T-helper 1 cell (primary cell): ENCODE results near the gene MKKS.

Source experiments
- DNase-seq, 5 donors: peaks; one replicate each; pipeline ENCODE4 v3.0.0-alpha.2; 2012 to 2020

MKKS gene

DNA sequence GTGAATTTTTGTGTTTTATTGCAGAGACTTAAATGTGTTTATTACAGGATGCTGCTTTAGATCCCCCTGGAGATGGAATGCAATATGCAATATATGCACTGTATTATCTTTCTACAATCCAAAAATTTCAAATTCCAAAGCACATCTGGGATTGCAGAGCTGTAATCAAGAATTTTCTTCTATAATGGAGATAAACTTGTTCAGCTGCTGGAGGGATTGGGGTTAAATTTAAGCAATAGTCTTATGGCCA lies 66.4 kb downstream of the MKKS start:
- DNase-seq: no peak

DNA sequence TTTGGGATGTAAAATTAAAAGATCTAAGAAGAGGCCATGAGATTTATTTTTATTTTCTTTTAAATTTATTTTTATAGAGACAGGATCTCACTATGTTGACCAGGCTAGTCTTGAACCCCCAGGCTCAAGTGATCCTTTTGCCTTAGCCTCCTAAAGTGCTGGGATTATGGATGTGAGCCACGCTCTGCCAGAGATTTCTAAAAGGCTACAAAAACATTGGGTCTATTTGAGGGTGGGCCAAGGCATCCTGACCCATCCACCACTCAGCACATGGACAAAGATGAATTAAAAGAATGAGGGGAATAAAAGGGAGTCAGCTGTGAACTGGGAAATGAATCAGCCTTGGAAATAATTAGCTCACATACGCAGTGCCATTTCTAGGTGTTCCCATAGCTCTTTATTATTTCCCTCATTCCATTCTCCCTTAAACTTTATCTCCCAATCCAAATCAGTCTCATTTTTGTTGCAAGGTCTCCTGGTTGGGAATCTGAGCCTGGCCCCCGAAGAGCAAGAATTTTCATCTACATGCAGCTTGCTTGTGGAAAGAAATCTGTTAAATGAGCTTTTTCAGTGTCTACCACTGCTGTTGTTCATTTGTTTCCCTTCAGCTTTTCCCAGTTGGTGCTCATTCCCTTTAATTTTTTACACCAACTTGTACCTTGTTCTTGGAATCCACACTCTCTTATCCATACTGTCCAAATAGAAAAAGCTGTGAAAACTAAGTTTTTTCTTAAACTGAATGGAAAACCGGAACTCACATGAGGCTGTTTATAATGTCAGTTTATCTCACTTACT lies 66.9 kb downstream of the MKKS start:
- DNase-seq: no peak

DNA sequence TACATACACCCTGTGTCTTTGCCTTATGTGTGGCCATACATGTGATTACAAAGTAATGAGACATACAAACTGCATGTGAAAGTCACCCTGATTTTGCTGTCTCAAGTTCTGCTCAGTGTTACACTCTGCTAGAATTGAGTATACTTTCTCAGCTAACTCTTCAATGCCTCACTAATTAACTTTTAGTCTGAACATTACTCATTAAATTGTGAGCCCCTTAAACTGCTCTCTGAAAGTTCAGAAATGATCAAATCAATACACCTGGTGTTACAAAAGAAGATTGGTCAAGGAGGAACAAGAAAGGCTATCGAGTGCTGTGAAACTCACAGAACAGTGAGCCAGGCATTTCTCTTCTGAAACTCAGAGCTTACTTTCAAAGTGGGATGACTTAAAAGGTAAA lies 71.3 kb downstream of the MKKS start:
- DNase-seq: no peak

- no peak for DNase-seq
Observed at GRCh38 chr20:10360878-10361277, 73.1 kb downstream of the MKKS start.

- no peak for DNase-seq
Observed at GRCh38 chr20:10359621-10360040, 74.4 kb downstream of the MKKS start.

- DNase-seq: no peak
Observed at GRCh38 chr20:10357974-10358373, 76.0 kb downstream of the MKKS start.

GRCh38 chr20:10357061-10357708 lies 76.8 kb downstream of the MKKS start:
- DNase-seq: no peak

GRCh38 chr20:10356628-10357027 lies 77.4 kb downstream of the MKKS start:
- DNase-seq: no peak

GRCh38 chr20:10352934-10353824 lies 80.8 kb downstream of the MKKS start:
- DNase-seq: no peak
